Measurements from ENCODE around the gene RBBP8.

RBBP8 gene

DNA sequence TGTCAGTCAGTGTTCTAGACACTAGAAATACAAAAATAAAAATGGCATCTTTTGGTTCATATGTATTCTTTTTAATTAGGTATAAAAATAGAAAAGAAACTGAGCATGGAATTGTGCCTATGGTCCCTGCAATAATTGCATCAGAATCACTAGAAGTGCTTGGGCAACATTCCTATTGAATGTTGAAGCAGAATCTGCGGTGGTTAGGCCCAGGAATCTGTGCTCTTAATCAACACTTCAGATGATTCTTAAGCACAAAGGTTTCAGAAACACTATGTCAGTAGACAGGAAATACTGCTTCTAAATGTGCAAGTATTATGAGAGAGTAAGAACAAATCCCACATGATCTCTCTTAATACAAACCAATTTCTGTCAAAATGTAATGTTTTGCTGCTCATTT lies 20.3 kb upstream of the RBBP8 start:
- H3K27ac ChIP-seq, result peak overlapping the region; percentile 82
- TF ChIP-seq, protein P1, sequence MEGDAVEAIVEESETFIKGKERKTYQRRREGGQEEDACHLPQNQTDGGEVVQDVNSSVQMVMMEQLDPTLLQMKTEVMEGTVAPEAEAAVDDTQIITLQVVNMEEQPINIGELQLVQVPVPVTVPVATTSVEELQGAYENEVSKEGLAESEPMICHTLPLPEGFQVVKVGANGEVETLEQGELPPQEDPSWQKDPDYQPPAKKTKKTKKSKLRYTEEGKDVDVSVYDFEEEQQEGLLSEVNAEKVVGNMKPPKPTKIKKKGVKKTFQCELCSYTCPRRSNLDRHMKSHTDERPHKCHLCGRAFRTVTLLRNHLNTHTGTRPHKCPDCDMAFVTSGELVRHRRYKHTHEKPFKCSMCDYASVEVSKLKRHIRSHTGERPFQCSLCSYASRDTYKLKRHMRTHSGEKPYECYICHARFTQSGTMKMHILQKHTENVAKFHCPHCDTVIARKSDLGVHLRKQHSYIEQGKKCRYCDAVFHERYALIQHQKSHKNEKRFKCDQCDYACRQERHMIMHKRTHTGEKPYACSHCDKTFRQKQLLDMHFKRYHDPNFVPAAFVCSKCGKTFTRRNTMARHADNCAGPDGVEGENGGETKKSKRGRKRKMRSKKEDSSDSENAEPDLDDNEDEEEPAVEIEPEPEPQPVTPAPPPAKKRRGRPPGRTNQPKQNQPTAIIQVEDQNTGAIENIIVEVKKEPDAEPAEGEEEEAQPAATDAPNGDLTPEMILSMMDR (IDR thresholded peaks at IDR 0.05), result no peak
- TF ChIP-seq ZFX (IDR thresholded peaks at IDR 0.05; ENCODE audit: borderline replicate concordance), result no peak

DNA sequence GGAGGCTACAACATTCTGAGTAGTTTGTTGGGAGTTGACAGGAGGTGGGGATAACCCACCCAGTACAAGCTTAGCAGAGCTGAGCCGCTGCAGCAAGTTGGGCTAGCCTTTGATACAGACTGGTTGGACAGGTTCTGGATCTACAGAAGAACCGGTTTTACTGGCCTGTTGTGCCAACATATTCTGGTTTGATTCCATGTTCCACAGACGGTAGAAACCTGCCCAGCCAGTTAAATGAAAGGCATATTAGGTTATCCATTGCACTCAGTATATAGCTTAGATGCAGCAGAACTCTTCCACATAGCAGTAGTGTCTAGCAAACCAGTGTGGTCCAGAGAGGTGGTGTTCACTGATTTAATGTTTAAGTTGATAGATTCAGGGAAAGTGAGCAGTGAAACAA lies 19.3 kb upstream of the RBBP8 start:
- no peak for TF ChIP-seq ZFX (IDR thresholded peaks at IDR 0.05; ENCODE audit: borderline replicate concordance)
- TF ChIP-seq, protein P1 (IDR thresholded peaks at IDR 0.05), result no peak
- H3K27ac ChIP-seq, result peak overlapping the region; percentile 82

DNA sequence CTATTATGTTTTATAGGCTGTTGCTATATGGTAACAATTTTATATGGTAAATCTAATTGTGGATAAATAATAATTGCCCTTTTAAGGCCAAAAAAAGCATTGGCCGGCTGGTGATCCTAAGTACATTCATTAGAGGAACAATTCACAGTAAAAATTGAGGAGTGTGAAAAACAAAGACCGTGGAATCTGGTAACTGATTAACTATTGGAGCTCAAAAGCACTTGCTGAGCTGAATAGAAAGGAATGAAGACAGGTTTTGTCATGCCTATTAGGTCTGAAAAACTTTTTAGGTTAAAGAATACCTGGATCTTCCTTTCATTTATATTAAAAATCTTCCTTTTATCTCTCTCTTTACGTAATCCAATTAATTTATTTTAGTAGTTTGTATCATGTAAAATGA lies 18.5 kb upstream of the RBBP8 start:
- TF ChIP-seq, protein P1 (IDR thresholded peaks at IDR 0.05), result no peak
- TF ChIP-seq ZFX (IDR thresholded peaks at IDR 0.05; ENCODE audit: borderline replicate concordance), result no peak
- H3K27ac ChIP-seq, result peak overlapping the region; percentile 82

DNA sequence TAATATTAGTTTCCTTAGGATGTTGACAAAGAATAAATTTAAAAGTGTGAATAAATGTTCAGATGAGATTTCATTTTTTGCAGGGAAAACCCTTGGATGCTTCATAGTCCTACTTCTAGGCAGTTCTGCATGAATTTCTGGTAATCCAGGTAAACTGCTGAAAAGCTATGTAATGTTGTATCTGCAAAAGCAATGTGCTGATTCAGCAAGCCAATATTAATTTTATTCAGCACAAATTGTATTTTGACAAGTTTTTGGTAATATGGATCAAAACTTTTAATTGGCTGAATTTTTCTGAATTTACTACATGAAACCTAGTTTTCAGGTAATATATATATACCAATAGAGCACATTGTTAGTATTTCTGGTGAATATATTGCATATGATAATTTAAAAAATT lies 17.8 kb upstream of the RBBP8 start:
- TF ChIP-seq, protein P1 (IDR thresholded peaks at IDR 0.05), result no peak
- no peak for TF ChIP-seq ZFX (IDR thresholded peaks at IDR 0.05; ENCODE audit: borderline replicate concordance)
- H3K27ac ChIP-seq, result peak overlapping the region; percentile 82

DNA sequence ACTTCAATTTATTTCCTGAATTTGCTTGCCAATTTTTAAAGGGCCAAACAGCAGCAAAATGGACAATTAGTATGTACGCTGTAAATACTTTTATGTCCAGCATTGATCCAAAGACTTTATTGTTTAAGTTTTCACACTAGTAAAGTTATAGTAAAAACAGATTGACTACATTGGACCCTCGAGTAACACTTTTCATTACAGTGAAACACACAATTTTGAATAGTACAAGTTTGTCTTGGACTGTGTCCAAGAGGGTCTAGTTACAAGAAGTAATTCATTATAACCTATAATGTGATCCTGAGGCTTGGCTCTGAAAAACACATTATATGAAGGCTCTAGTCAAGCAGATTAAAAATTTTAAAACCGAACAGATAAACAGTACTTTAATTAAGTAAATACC lies 11.4 kb upstream of the RBBP8 start:
- no peak overlapping the region for H3K27ac ChIP-seq
- TF ChIP-seq ZFX (IDR thresholded peaks at IDR 0.05; ENCODE audit: borderline replicate concordance), result no peak
- TF ChIP-seq, protein P1 (IDR thresholded peaks at IDR 0.05), result no peak

DNA sequence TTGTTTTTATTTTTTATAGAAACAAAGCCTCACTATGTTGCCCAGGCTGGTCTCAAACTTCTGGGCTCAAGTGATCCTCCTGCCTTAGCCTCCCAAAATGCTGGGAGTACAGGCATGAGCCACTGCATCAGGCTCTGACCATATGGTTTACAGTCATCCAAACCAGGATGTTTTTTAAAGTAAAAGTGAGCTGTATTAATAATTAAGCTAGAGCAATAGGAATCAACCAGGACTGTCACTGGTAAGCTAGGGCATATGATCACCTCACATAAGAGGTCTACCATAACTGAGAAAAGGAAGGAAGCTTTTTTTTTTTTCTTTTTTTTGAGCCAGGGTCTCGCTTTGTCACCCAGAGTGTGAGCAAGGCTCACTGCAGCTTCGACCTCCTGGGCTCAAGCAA lies 8.5 kb upstream of the RBBP8 start:
- H3K27ac ChIP-seq, result no peak overlapping the region
- TF ChIP-seq ZFX (IDR thresholded peaks at IDR 0.05; ENCODE audit: borderline replicate concordance), result no peak
- TF ChIP-seq, protein P1 (IDR thresholded peaks at IDR 0.05), result no peak

DNA sequence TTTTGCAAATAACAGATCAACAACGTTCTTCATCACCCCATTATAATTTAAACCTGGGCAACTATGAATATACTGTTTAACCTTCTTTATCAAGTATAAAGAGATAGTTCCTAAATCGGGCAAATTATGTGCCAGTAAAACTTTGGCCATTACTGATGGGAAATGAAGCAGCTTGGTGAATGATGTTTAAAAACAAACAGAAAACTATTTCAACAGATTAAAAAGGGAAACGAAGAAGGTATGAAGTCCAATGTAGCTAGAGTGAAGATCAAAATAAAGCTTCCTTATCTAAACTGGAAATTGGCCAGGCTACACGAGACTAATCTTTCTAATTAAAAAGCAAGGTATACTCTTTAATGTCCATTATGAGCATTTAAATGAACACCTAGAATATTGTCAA lies 6.7 kb upstream of the RBBP8 start:
- H3K27ac ChIP-seq, result no peak overlapping the region
- no peak for TF ChIP-seq ZFX (IDR thresholded peaks at IDR 0.05; ENCODE audit: borderline replicate concordance)
- TF ChIP-seq, protein P1 (IDR thresholded peaks at IDR 0.05), result no peak
